Parathyroid adenoma (tissue), 2 donors: ENCODE measurements around the gene COLEC12.

Experiments
- H2AFZ ChIP-seq: fragments of 300-600 bp; sonication (generic); one replicate; pipeline ENCODE4 v1.7.0; 2017; ENCODE audit warnings: antibody characterized with exemption, mild to moderate bottlenecking
- H3K27ac ChIP-seq: fragments of 300-600 bp; sonication (generic); one replicate; pipeline ENCODE4 v1.7.0; 2017
- H3K27me3 ChIP-seq: fragments of 300-600 bp; sonication (generic); one replicate; pipeline ENCODE4 v1.7.0; 2017; ENCODE audit warnings: low read length; ENCODE audit not compliant: control insufficient read depth, insufficient read depth
- H3K36me3 ChIP-seq: fragments of 300-600 bp; sonication (generic); one replicate; pipeline ENCODE4 v1.7.0; 2017; ENCODE audit warnings: low read length; ENCODE audit not compliant: control insufficient read depth, insufficient read depth
- H3K4me1 ChIP-seq: fragments of 300-600 bp; sonication (generic); one replicate; pipeline ENCODE4 v1.7.0; 2017; ENCODE audit warnings: control low read depth
- H3K4me2 ChIP-seq: fragments of 300-600 bp; sonication (generic); one replicate; pipeline ENCODE4 v1.7.0; 2017; ENCODE audit warnings: low read length
- H3K4me3 ChIP-seq: fragments of 300-600 bp; sonication (generic); one replicate; pipeline ENCODE4 v1.7.0; 2017; ENCODE audit warnings: low read depth, low read length
- H3K79me2 ChIP-seq: fragments of 300-600 bp; sonication (generic); one replicate; pipeline ENCODE4 v1.7.0; 2017; ENCODE audit warnings: control low read depth
- H3K9ac ChIP-seq: fragments of 300-600 bp; sonication (generic); one replicate; pipeline ENCODE4 v1.7.0; 2017; ENCODE audit warnings: mild to moderate bottlenecking
- H3K9me3 ChIP-seq: fragments of 300-600 bp; sonication (generic); one replicate; pipeline ENCODE4 v1.7.0; 2017; ENCODE audit warnings: low read length; ENCODE audit not compliant: control insufficient read depth
- TF ChIP-seq, protein P1 (sequence below): fragments of 300-600 bp; sonication (generic); IDR thresholded peaks from one replicate; pipeline ENCODE4 v1.7.0; 2017; ENCODE audit warnings: antibody characterized with exemption, mild to moderate bottlenecking
- donor health status: primary hyperparathyroidism.

Gene COLEC12

GRCh38 chr18:438571-438970, 61.9 kb downstream of the COLEC12 start:
- Histone ChIP-seq H3K9ac (no peak overlapping the region), H3K9me3 (no peaks in the 10 kb centered on the region), H3K79me2 (no peaks in the 10 kb centered on the region), H3K27ac (no peak overlapping the region), H3K36me3 (no peaks in the 10 kb centered on the region), H3K4me2 (no peak overlapping the region), H3K4me1 (no peaks in the 10 kb centered on the region), H3K27me3 (no peaks in the 10 kb centered on the region), H3K4me3 (no peak overlapping the region), H2AFZ (no peak overlapping the region)
- TF ChIP-seq, protein P1, sequence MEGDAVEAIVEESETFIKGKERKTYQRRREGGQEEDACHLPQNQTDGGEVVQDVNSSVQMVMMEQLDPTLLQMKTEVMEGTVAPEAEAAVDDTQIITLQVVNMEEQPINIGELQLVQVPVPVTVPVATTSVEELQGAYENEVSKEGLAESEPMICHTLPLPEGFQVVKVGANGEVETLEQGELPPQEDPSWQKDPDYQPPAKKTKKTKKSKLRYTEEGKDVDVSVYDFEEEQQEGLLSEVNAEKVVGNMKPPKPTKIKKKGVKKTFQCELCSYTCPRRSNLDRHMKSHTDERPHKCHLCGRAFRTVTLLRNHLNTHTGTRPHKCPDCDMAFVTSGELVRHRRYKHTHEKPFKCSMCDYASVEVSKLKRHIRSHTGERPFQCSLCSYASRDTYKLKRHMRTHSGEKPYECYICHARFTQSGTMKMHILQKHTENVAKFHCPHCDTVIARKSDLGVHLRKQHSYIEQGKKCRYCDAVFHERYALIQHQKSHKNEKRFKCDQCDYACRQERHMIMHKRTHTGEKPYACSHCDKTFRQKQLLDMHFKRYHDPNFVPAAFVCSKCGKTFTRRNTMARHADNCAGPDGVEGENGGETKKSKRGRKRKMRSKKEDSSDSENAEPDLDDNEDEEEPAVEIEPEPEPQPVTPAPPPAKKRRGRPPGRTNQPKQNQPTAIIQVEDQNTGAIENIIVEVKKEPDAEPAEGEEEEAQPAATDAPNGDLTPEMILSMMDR: no peak

- no peak overlapping the region for H3K4me3 ChIP-seq
- no peak overlapping the region for H3K27ac ChIP-seq
- H3K27me3 ChIP-seq: no peaks in the 10 kb centered on the region
- no peaks in the 10 kb centered on the region for H3K36me3 ChIP-seq
- TF ChIP-seq, protein P1: no peak
- H2AFZ ChIP-seq: no peak overlapping the region
- no peak overlapping the region for H3K4me2 ChIP-seq
- no peaks in the 10 kb centered on the region for H3K79me2 ChIP-seq
- no peaks in the 10 kb centered on the region for H3K9me3 ChIP-seq
- no peak overlapping the region for H3K9ac ChIP-seq
- H3K4me1 ChIP-seq: no peaks in the 10 kb centered on the region
Observed at GRCh38 chr18:435940-436339, 64.6 kb downstream of the COLEC12 start.

DNA sequence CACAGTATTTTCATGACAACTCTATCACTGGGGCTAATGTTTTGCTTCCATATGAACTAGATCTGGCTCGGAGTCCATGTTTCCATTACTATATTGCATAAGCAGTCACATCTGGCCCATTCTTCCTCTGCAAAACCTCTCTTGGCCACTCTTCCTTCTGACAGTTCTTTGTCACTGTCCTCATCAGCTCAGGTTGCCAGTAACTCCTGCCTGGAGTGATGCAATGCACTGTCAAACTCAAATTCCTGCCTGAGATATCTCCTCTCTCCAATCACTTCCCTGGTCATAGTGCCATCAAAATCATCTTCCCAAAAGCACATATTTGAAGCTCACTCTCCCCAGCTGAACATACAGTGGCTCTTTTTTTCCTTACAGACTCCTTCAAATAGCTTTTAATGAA, 66.1 kb downstream of the COLEC12 start:
- Histone ChIP-seq H3K79me2 (no peaks in the 10 kb centered on the region), H2AFZ (no peak overlapping the region), H3K9me3 (no peaks in the 10 kb centered on the region), H3K9ac (no peak overlapping the region), H3K27me3 (no peaks in the 10 kb centered on the region), H3K36me3 (no peaks in the 10 kb centered on the region), H3K4me3 (no peak overlapping the region), H3K27ac (no peak overlapping the region), H3K4me2 (no peak overlapping the region), H3K4me1 (no peaks in the 10 kb centered on the region)
- TF ChIP-seq, protein P1: no peak

GRCh38 chr18:433960-434359, 66.5 kb downstream of the COLEC12 start:
- TF ChIP-seq, protein P1: no peak
- Histone ChIP-seq H3K4me2 (no peak overlapping the region), H3K36me3 (no peaks in the 10 kb centered on the region), H3K9me3 (no peaks in the 10 kb centered on the region), H3K4me3 (no peak overlapping the region), H3K9ac (no peak overlapping the region), H2AFZ (no peak overlapping the region), H3K4me1 (no peaks in the 10 kb centered on the region), H3K79me2 (no peaks in the 10 kb centered on the region), H3K27ac (no peak overlapping the region), H3K27me3 (no peaks in the 10 kb centered on the region)

GRCh38 chr18:433298-433697, 67.2 kb downstream of the COLEC12 start:
- Histone ChIP-seq H3K9me3 (no peaks in the 10 kb centered on the region), H3K4me1 (no peaks in the 10 kb centered on the region), H3K27ac (no peak overlapping the region), H3K4me2 (no peak overlapping the region), H2AFZ (no peak overlapping the region), H3K4me3 (no peak overlapping the region), H3K79me2 (no peaks in the 10 kb centered on the region), H3K27me3 (no peaks in the 10 kb centered on the region), H3K9ac (no peak overlapping the region), H3K36me3 (no peaks in the 10 kb centered on the region)
- TF ChIP-seq, protein P1: no peak
